GM19324 (cell line): Measurements from ENCODE around the gene DLG1.
"Not testable (repeated sequence)": the region's sequence is repeated elsewhere in the genome, so short reads cannot be mapped to it uniquely, and the experiment has no call there.

Experiments
- ATAC-seq: cut with Tn5 transposase; IDR thresholded peaks from one replicate; pipeline ENCODE4 v1.9.1; 2021; ENCODE audit warnings: mild to moderate bottlenecking, moderate library complexity; ENCODE audit not compliant: unreplicated experiment, low FRiP score

The DLG1 gene

DNA sequence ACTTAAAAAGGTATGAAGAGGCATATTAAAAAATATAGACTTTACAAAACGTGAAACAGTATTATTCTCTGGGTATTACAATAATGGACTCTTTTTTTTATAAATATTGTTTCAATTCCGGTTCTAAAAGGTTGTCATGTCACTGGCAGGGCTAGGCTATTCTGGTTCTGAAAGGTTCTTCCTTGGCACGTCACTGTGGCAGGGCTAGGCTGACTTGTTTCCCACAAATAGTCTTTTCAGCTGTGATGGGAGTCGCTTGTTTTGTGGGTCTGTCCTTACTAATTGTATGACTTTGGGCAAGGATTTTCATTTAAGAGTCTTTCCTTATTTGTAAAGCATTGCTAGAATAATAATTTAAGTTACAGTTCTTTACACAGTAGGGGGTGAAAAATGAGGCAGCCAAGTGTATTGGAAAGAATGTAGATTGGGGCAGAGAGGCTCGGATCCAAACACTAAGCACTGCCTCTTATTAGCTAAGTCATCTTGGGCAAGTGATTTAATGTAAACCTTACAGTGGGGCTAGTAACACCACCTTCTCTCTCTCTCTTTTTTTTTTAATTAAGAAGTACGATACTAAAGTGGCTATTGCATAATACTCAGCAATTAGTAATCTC lies 256.4 kb downstream of the DLG1 start:
- no peak for ATAC-seq

- no peak for ATAC-seq
Measured at GRCh38 chr3:197040658-197041057, 257.8 kb downstream of the DLG1 start.

DNA sequence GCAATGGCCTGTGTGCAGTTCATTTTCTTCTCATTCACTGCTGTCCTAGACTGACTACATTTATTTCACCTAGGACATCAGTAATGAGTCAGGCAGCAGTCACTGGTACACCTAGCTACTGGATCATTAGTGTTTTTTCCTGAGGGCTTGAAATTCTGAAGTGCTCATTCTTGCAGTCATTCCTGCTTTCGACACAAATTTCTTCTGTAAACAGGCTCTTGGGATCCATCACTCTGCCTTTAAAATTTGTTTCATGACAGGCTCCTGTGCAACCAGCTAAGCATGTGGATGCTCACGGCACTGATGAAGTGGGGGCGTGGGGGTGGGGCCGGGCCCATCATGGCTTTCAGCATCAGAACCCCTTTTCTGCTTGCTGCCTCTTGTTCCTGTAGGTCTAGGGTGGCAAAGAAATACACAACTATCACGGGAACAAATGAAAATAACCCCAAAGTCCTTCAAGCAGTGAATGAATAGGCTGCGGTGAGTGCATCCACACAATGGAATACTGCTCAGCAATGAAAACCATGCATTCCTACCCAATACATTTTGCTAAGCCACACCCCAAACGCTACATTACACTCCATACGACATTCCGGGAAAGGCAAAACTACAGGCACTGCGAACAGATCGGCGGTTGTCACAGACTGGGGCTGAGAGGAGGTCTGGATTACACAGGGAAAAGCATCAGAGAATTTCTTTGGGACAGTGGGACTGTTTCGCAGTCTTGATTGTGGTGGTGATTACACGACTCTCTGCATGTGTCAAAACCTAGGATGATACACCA lies 259.5 kb downstream of the DLG1 start:
- ATAC-seq, result no peak

GRCh38 chr3:197035577-197035976 lies 262.8 kb downstream of the DLG1 start:
- ATAC-seq, result no peak

- not testable (repeated sequence) for ATAC-seq
Measured at GRCh38 chr3:197034778-197035177, 263.6 kb downstream of the DLG1 start.

DNA sequence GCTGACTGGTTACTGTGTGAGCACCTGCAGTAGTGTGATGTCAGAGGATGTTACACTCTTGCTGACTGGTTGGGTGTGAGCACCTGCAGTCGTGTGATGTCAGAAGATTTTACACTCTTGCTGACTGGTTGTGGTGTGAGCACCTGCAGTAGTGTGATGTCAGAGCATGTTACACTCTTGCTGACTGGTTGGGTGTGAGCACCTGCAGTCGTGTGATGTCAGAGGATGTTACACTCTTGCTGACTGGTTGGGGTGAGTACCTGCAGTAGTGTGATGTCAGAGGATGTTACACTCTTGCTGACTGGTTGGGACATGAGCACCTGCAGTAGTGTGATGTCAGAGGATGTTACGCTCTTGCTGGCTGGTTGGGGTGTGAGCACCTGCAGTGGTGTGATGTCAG lies 264.6 kb downstream of the DLG1 start:
- not testable (repeated sequence) for ATAC-seq

DNA sequence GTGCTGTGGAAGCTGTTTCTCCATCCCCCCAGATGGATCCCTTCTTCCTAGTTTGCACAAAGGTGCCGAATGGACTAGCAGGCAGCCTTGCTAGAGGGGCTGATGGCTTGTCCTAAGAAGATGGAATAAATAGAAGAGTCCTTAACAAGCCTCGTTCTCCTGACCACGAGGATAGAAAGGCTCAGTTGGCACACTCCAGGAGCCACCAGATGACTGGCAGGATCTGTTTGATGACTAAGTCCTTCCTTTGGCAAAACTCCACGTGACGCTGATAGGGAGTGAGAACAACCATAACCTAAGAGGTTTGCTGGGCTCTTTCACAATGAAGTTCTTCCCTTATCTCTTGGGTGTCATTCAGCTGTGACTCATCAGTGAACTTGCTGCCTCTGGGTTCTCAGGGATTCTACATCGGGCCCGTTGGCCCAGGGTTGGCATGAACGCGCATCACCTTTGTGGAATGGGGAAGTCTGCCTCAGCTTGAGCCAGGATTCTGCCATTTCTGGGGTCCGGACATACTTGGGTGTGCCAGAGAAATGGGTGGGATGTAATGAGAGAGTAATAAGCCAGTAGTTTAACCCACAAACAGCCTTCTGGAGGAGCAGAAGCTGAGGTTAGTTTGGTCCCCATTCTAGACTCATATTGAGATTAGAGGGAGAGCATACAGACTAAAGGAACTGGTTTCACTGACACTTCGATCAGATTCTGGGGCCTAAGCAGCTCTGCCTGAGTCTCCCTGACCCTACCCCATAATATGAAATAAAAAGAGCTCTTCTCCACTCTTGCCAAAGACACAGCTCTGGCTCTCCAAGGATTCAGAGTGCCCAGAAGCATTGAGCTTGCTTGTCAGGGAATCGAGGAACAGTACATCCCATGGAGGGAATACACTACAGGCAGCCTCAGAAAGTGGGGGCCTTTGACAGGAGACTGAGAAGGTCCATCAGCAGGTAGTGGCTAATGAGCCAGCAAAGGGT lies 266.8 kb downstream of the DLG1 start:
- ATAC-seq, result no peak

GRCh38 chr3:197030379-197031314 lies 267.8 kb downstream of the DLG1 start:
- no peak for ATAC-seq

GRCh38 chr3:197029511-197030167 lies 268.8 kb downstream of the DLG1 start, which contains the start of gene MELTF:
TSS of gene MELTF (minus strand) at chr3:197029817. CDS start at chr3:197029702, 115 bp downstream.
- peak; percentile 70 for ATAC-seq

- peak; percentile 5 for ATAC-seq
Measured at GRCh38 chr3:197028728-197029510, 269.5 kb downstream of the DLG1 start.

GRCh38 chr3:197027896-197028727 lies 270.3 kb downstream of the DLG1 start:
- no peak for ATAC-seq

- ATAC-seq, result no peak
Measured at GRCh38 chr3:197027151-197027895, 271.1 kb downstream of the DLG1 start.

- ATAC-seq, result no peak
Measured at GRCh38 chr3:197026481-197026866, 271.9 kb downstream of the DLG1 start.

DNA sequence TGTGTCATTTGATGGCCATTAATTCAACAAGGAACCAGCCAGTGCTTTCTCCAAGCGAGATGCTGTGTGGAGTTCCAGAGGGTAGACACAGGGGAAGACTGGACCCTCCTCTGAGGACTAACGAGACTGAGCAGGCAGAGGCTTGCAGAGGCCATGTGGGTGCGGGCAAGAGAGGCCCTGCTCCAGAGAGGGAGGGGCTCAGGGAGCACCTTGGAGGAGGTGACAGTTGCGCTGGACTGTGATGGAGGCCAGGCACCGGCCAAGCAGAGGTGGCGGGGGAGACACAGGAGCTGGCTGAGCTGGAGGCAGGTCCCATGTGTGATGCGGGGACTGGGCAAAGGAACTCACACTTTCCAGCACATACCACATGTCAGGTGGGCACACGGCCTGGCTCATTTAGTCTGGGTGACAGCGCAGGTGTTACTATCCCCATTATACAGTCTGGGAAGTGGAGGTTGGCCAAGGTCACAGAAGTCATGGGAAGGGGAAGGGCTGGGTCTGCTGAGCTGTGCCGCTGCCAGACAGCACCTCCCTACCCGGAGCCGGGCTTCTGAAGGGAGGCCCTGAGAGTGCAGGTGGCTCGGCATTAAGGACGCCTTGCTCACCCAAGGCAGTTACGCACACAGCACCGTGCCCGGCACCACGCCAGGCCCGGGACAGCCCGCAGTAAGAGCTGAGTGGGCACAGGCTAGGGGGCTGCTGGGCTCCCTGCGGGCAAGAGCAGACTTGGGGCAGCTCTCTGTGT lies 272.5 kb downstream of the DLG1 start:
- ATAC-seq, result no peak

DNA sequence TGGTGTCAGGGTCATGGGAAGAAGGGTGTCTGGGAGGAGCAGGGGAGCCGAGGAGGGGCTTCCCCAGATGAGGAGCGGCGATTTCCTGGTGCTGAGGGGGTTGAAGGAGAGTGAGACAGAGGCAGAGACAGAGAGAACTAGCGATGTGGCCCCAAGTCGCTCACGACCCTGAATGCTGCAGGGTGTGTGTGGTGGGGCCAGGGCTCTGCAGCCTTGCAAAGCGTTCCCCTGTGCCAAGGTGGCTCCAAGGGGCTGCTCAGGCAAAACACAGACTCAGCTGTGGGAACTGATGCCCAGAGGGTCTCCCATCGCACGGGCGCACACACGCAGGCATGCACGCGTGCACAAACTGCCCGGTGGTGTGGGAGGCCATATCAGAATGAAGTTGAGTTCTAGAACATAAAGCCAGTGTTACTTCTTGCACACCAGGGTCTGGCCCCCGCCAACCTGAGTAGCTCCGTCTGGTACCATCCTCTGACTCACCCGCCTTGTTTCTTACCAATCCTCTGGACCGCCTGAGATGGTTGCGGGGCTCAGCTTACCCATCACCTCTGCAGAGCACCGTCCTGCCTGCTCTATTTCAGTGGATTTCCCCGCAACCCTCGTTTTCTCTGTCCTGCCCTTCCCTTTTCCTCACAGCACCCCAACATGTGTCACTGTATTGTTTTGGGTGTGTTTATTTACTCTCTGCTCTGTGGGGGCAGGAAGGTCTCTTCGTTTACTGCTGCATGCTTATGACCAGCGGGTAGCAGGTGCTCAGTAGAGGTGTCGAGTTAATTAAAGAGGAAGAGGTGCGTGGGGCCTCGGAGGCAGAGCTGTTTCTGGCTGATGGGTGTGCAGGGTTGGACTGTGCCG lies 273.3 kb downstream of the DLG1 start:
- no peak for ATAC-seq
